K562 (cell line): Measurements from ENCODE around the gene ZMYM1. TPM values are rescaled to one million over a fixed set of nuclear protein-coding genes. Genes with fewer than 3 reads are reported as not detected.

Experiments
- ATAC-seq: fragments of 200-7000 bp; cut with Tn5 transposase; 3 replicates; pipeline ENCODE4 v1.9.1; 2020; ENCODE audit warnings: moderate library complexity
- BruUV-seq: library from RNA; stranded (reverse); fragments of 400-500 nt; replicated peaks from 2 replicates; lab custom pipeline; 2021; lab: Mats Ljungman, UMichigan
- CTCF ChIA-PET: fragments of 300-600 bp; formaldehyde crosslinking; extraction: SDS; loops from one replicate; lab custom pipeline; 2021; ENCODE audit warnings: low intra/inter-chr PET ratio; lab: Yijun Ruan, JAX
- POLR2A ChIA-PET: fragments of 300-600, 350-650 bp; sonication (Branson Sonifier 250); formaldehyde crosslinking; extraction: SDS; loops from one replicate; lab custom pipeline; 2021; ENCODE audit warnings: antibody characterized with exemption, inconsistent platforms; lab: Yijun Ruan, JAX
- DNase-seq, 4 experiments: peaks; one replicate each; pipeline versions ENCODE4 v3.0.0 to v3.0.0-alpha.2; 2011 to 2018; ENCODE audit warnings: low spot score in 3 of 4, mixed read lengths in 3 of 4; ENCODE audit errors: extremely low read depth in 1 of 4
- FAIRE-seq: peaks from 2 replicates; lab custom pipeline; 2011; peaks lifted over from hg19 to GRCh38; lab: Jason Lieb, UNC
- H2AFZ ChIP-seq: 2 replicates; pipeline ENCODE4 v1.6.0; 2011; ENCODE audit warnings: low read depth, low read length, control low read depth, inconsistent platforms
- H3K27ac ChIP-seq: fragments of 200-600 bp; 3 replicates; pipeline ENCODE4 v1.8.0; 2011; ENCODE audit warnings: low read depth, mild to moderate bottlenecking, control low read depth, inconsistent platforms, low read length, moderate library complexity, mixed read lengths; ENCODE audit errors: extremely low read depth
- H3K27me3 ChIP-seq, 2 experiments: fragments of 300-600 bp in 1 of 2; 2 replicates in 1 of 2; 3 replicates in 1 of 2; pipeline versions ENCODE4 v1.6.0 to v1.8.0; 2011; ENCODE audit warnings: inconsistent platforms in 2 of 2, low read length in 2 of 2, mild to moderate bottlenecking in 1 of 2, mixed read lengths in 1 of 2, moderate library complexity in 1 of 2; ENCODE audit not compliant: control insufficient read depth in 2 of 2, insufficient read depth in 2 of 2
- H3K36me3 ChIP-seq: fragments of 300-600 bp; 3 replicates; pipeline ENCODE4 v1.8.0; 2011; ENCODE audit warnings: mild to moderate bottlenecking, low read length, inconsistent platforms; ENCODE audit not compliant: control insufficient read depth, insufficient read depth
- H3K4me1 ChIP-seq, 2 experiments: fragments of 200-600 bp in 1 of 2; replicated peaks in 1 of 2; 2 replicates in 1 of 2; 3 replicates in 1 of 2; pipeline versions ENCODE4 v1.5.1 to v1.8.0; 2011; ENCODE audit warnings: inconsistent platforms in 2 of 2, low read length in 2 of 2, mild to moderate bottlenecking in 1 of 2, mixed read lengths in 1 of 2, moderate library complexity in 1 of 2; ENCODE audit not compliant: control insufficient read depth in 2 of 2, insufficient read depth in 2 of 2
- H3K4me2 ChIP-seq: 2 replicates; pipeline ENCODE4 v1.6.1; 2011; ENCODE audit warnings: low read length, control low read depth, inconsistent platforms, mixed read lengths; ENCODE audit not compliant: insufficient read depth
- H3K4me3 ChIP-seq: fragments of 200-600 bp; sonication (generic), shearing (Covaris generic); 2 replicates; pipeline ENCODE4 v1.5.1; 2016; ENCODE audit warnings: control low read depth, inconsistent platforms
- H3K79me2 ChIP-seq: fragments of 200-600 bp; 3 replicates; pipeline ENCODE4 v1.8.0; 2011; ENCODE audit warnings: low read length, inconsistent platforms; ENCODE audit not compliant: control insufficient read depth, insufficient read depth
- H3K9ac ChIP-seq, 2 experiments: 2 replicates each; pipeline versions ENCODE4 v1.6.0 to v1.6.1; 2011; ENCODE audit warnings: low read depth in 2 of 2, low read length in 2 of 2, control low read depth in 1 of 2, inconsistent platforms in 1 of 2, mild to moderate bottlenecking in 1 of 2, mixed read lengths in 1 of 2; ENCODE audit not compliant: insufficient read depth in 1 of 2
- H3K9me1 ChIP-seq: one replicate; pipeline ENCODE4 v1.6.0; 2011; ENCODE audit warnings: inconsistent platforms, mild to moderate bottlenecking, low read length, moderate library complexity; ENCODE audit not compliant: control insufficient read depth, insufficient read depth
- H3K9me3 ChIP-seq: replicated peaks from 2 replicates; pipeline ENCODE4 v1.5.1; 2011; ENCODE audit warnings: low read depth, low read length, inconsistent platforms; ENCODE audit not compliant: control insufficient read depth, insufficient read depth
- H4K20me1 ChIP-seq: replicated peaks from 2 replicates; pipeline ENCODE4 v1.6.1; 2011; ENCODE audit warnings: low read length, inconsistent platforms, mixed read lengths; ENCODE audit not compliant: control insufficient read depth, insufficient read depth
- EHMT2 ChIP-seq: fragments of 450-650 bp; IDR thresholded peaks from 2 replicates; pipeline ENCODE4 v1.6.1; 2018; ENCODE audit warnings: antibody characterized with exemption
- FOXM1 ChIP-seq, 2 experiments: fragments of 450-650 bp in 1 of 2; sonication (generic) in 1 of 2; formaldehyde crosslinking in 1 of 2; IDR thresholded peaks; 2 replicates each; pipeline versions ENCODE4 v1.6.1 to v1.9.0; 2017 to 2022; ENCODE audit warnings: low read depth in 2 of 2, mild to moderate bottlenecking in 2 of 2, missing genetic modification reagents in 1 of 2, moderate library complexity in 1 of 2
- GABPB1 ChIP-seq: sonication (generic); formaldehyde crosslinking; IDR thresholded peaks from 2 replicates; pipeline ENCODE4 v1.8.0; 2022; ENCODE audit warnings: mild to moderate bottlenecking, missing genetic modification reagents
- JUN ChIP-seq, 2 experiments: sonication (generic) in 1 of 2; formaldehyde crosslinking in 1 of 2; IDR thresholded peaks; 2 replicates each; pipeline versions ENCODE4 v1.6.1 to v1.8.0; 2012 to 2022; ENCODE audit warnings: borderline replicate concordance in 2 of 2, mild to moderate bottlenecking in 2 of 2, improper control_type of control experiment in 1 of 2, low read depth in 1 of 2, low read length in 1 of 2, missing genetic modification reagents in 1 of 2
- VEZF1 ChIP-seq: fragments of 200-800 bp; sonication (Bioruptor generic); IDR thresholded peaks from 2 replicates; pipeline ENCODE4 v1.6.1; 2017; ENCODE audit warnings: missing genetic modification characterization, missing compliant biosample characterization
- ZNF174 ChIP-seq: fragments of 250-450 bp; sonication (Bioruptor Pico); IDR thresholded peaks from 2 replicates; pipeline ENCODE4 v1.4.0; 2020; ENCODE audit warnings: mild to moderate bottlenecking
- ZNF354B ChIP-seq: fragments of 250-450 bp; sonication (Bioruptor Pico); IDR thresholded peaks from 2 replicates; pipeline ENCODE4 v1.4.0; 2020
- ZNF57 ChIP-seq: fragments of 450-650 bp; formaldehyde crosslinking; IDR thresholded peaks from 2 replicates; pipeline ENCODE4 v1.4.0; 2020; ENCODE audit warnings: mild to moderate bottlenecking, moderate library complexity
- ZNF778 ChIP-seq: fragments of 450-650 bp; formaldehyde crosslinking; IDR thresholded peaks from 2 replicates; pipeline ENCODE4 v1.4.0; 2020; ENCODE audit warnings: mild to moderate bottlenecking, moderate library complexity
- ZSCAN32 ChIP-seq: fragments of 450-650 bp; formaldehyde crosslinking; IDR thresholded peaks from 2 replicates; pipeline ENCODE4 v1.4.0; 2020; ENCODE audit warnings: mild to moderate bottlenecking, moderate library complexity
- in situ Hi-C: fragments of 300-500 bp; cut with MboI; formaldehyde crosslinking; loops from 4 replicates; pipeline ENCODE4 v1.15.0; 2018; ENCODE audit warnings: inconsistent platforms, mixed read lengths
- intact Hi-C: fragments of 100-400 bp; cut with micrococcal nuclease; formaldehyde crosslinking; loops from 2 replicates; pipeline ENCODE4 v1.14.2; 2022
- polyA plus RNA-seq, 8 experiments: library from polyadenylated mRNA; depleted of rRNA in 4 of 8; stranded (reverse) in 5 of 8; unstranded in 3 of 8; fragments of >200 nt; fragmentation: Nextera tagmentation in 2 of 8; fragmentation: Illumina TruSeq in 1 of 8; extraction: Ambion mirVana in 2 of 8; extraction: Trizol in 1 of 8; gene quantifications; 2 replicates each; pipeline versions ENCODE4 v1.2.1 to v1.2.3, GENCODE V29; 2011 to 2014; ENCODE audit warnings: inconsistent platforms in 1 of 8, missing spikeins in 1 of 8
- total RNA-seq, 7 experiments: library from RNA; depleted of rRNA in 6 of 7; stranded (reverse); fragments of >200 nt in 6 of 7; fragmentation: Illumina TruSeq in 2 of 7; extraction: Trizol in 2 of 7; gene quantifications; 2 replicates each; pipeline versions ENCODE4 v1.2.1 to v1.2.3, GENCODE V29; 2011 to 2021; ENCODE audit warnings: low replicate concordance in 1 of 7

Gene ZMYM1
- total and polyA plus RNA-seq, 9 of the 15 experiments (the other 6 are each of a cell fraction or from before 2014, with no cell fraction given) = 7.5 to 25.4 (median 15.8) TPM

- in situ Hi-C loops (no loop called here), intact Hi-C loops (no loop called here)
- no peaks in the 10 kb centered on the region for H3K27me3 ChIP-seq
- H3K9me1 ChIP-seq = no peaks in the 10 kb centered on the region
- H3K4me1 ChIP-seq = peaks cover under 1 to 3% of the 10 kb centered on the region in 2 experiments; a peak in 2 of 5 replicates
- no peak overlapping the region for H3K27ac ChIP-seq
- TF ChIP-seq JUN (IDR thresholded peaks at IDR 0.05; ENCODE audit: borderline replicate concordance, low read depth, low read length) (no peak), JUN (CRISPR knock-in tag; IDR thresholded peaks at IDR 0.05; ENCODE audit: borderline replicate concordance) (no peak), FOXM1 (IDR thresholded peaks at IDR 0.05; ENCODE audit: low read depth) (no peak), FOXM1 (CRISPR knock-in tag; IDR thresholded peaks at IDR 0.05; ENCODE audit: low read depth) (no peak), ZNF778 (CRISPR knock-in tag) (no peak), ZNF174 (CRISPR knock-in tag) (no peak), VEZF1 (CRISPR knock-in tag) (no peak), ZSCAN32 (CRISPR knock-in tag) (no peak), EHMT2 (no peak), ZNF354B (no peak), ZNF57 (CRISPR knock-in tag) (no peak), GABPB1 (CRISPR knock-in tag) (no peak)
- BruUV-seq = no TSS peak
- H3K4me3 ChIP-seq = no peak overlapping the region
- DNase-seq (no peak), ATAC-seq (no peak), FAIRE-seq (no peak)
- H3K9ac ChIP-seq = no peak overlapping the region
- H3K4me2 ChIP-seq = no peak overlapping the region
- H3K9me3 ChIP-seq = no peaks in the 10 kb centered on the region
- no peak overlapping the region for H2AFZ ChIP-seq
- no peaks in the 10 kb centered on the region; the same call in 1 of the 2 replicates for H4K20me1 ChIP-seq
- peaks cover 58% of the 10 kb centered on the region for H3K79me2 ChIP-seq
- POLR2A ChIA-PET = interaction anchor here (1.8 kb wide), 1 partner anchor 11 kb away, joined by 6 read pairs; no protein-coding TSS in a partner anchor
- H3K36me3 ChIP-seq = peaks cover 4% of the 10 kb centered on the region; the same call in 2 of the 3 replicates
- CTCF ChIA-PET = no interaction called here
Observed at GRCh38 chr1:35085421-35085820, 6.2 kb downstream of the ZMYM1 start.
